Mesodermal cell (in vitro differentiated cells): ENCODE data around the gene GPR141.

ENCODE experiments used
- H3K27ac ChIP-seq: 2 replicates; pipeline ENCODE4 v1.7.0; 2013; ENCODE audit warnings: mild to moderate bottlenecking, low read depth, low read length, moderate library complexity; ENCODE audit not compliant: severe bottlenecking
- H3K36me3 ChIP-seq: 2 replicates; pipeline ENCODE4 v1.7.1; 2013; ENCODE audit warnings: mild to moderate bottlenecking, low read length, moderate library complexity; ENCODE audit not compliant: control insufficient read depth, insufficient read depth
- H3K4me1 ChIP-seq: one replicate; pipeline ENCODE4 v1.7.1; 2013; ENCODE audit warnings: mild to moderate bottlenecking, low read length; ENCODE audit not compliant: insufficient read depth, control insufficient read depth, poor library complexity, severe bottlenecking
- H3K4me3 ChIP-seq: 2 replicates; pipeline ENCODE4 v1.7.0; 2013; ENCODE audit warnings: low read length, control low read depth, mild to moderate bottlenecking; ENCODE audit not compliant: insufficient read depth, poor library complexity, severe bottlenecking; ENCODE audit errors: extremely low read depth
- H3K9me3 ChIP-seq: 2 replicates; pipeline ENCODE4 v1.7.1; 2013; ENCODE audit warnings: mild to moderate bottlenecking, low read length, moderate library complexity; ENCODE audit not compliant: control insufficient read depth
- WGBS, 2 experiments: methylation state at CpG; one replicate each; pipeline ENCODE4 v1.1.5; 2013; ENCODE audit warnings: missing lambda C conversion rate in 2 of 2; ENCODE audit not compliant: insufficient coverage in 2 of 2; 5-methylcytosine and 5-hydroxymethylcytosine counted together

GPR141 gene

GRCh38 chr7:37759526-37759925, 76.0 kb downstream of the GPR141 start:
- no peak overlapping the region for H3K4me3 ChIP-seq
- H3K36me3 ChIP-seq, result no peaks in the 10 kb centered on the region
- no peaks in the 10 kb centered on the region for H3K9me3 ChIP-seq
- 73 to 82% methylated on average over 3 to 5 of the region's 5 CpGs for WGBS, 2 experiments
- no peak overlapping the region for H3K27ac ChIP-seq
- no peaks in the 10 kb centered on the region for H3K4me1 ChIP-seq

GRCh38 chr7:37765421-37765829, 81.9 kb downstream of the GPR141 start:
- WGBS, 2 experiments, result no CpG with 5 or more reads among the region's 4 CpGs
- Histone ChIP-seq H3K27ac (no peak overlapping the region), H3K4me1 (no peaks in the 10 kb centered on the region), H3K4me3 (no peak overlapping the region), H3K9me3 (no peaks in the 10 kb centered on the region), H3K36me3 (no peaks in the 10 kb centered on the region)

- no peaks in the 10 kb centered on the region for H3K9me3 ChIP-seq
- H3K36me3 ChIP-seq, result no peaks in the 10 kb centered on the region
- no peaks in the 10 kb centered on the region for H3K4me1 ChIP-seq
- no peak overlapping the region for H3K4me3 ChIP-seq
- H3K27ac ChIP-seq, result no peak overlapping the region
- WGBS, 2 experiments, result 80 to 85% methylated on average over 4 to 5 of the region's 6 CpGs
These were observed 82.4 kb downstream of the GPR141 start for GRCh38 chr7:37765872-37766525.

- Histone ChIP-seq H3K9me3 (no peaks in the 10 kb centered on the region), H3K36me3 (no peaks in the 10 kb centered on the region), H3K27ac (no peak overlapping the region), H3K4me1 (no peaks in the 10 kb centered on the region), H3K4me3 (no peak overlapping the region)
- no CpG with 5 or more reads among the region's 1 CpG for WGBS, 2 experiments
These were observed 85.0 kb downstream of the GPR141 start for GRCh38 chr7:37768611-37769010.

GRCh38 chr7:37769291-37769690, 85.7 kb downstream of the GPR141 start:
- no peaks in the 10 kb centered on the region for H3K9me3 ChIP-seq
- H3K36me3 ChIP-seq, result no peaks in the 10 kb centered on the region
- H3K4me1 ChIP-seq, result no peaks in the 10 kb centered on the region
- no peak overlapping the region for H3K4me3 ChIP-seq
- WGBS, 2 experiments, result 90% methylated on average over 1 of the region's 1 CpG; no CpG with 5 or more reads in 1 of the 2 experiments
- H3K27ac ChIP-seq, result no peak overlapping the region

GRCh38 chr7:37769726-37770125, 86.2 kb downstream of the GPR141 start:
- no peaks in the 10 kb centered on the region for H3K4me1 ChIP-seq
- 90 to 96% methylated on average over 3 of the region's 3 CpGs for WGBS, 2 experiments
- no peaks in the 10 kb centered on the region for H3K36me3 ChIP-seq
- H3K9me3 ChIP-seq, result no peaks in the 10 kb centered on the region
- H3K4me3 ChIP-seq, result no peak overlapping the region
- H3K27ac ChIP-seq, result no peak overlapping the region

- H3K4me3 ChIP-seq, result no peak overlapping the region
- WGBS, 2 experiments, result 90% methylated on average over 2 of the region's 6 CpGs; no CpG with 5 or more reads in 1 of the 2 experiments
- H3K27ac ChIP-seq, result no peak overlapping the region
- H3K9me3 ChIP-seq, result peaks cover 2% of the 10 kb centered on the region
- H3K4me1 ChIP-seq, result no peaks in the 10 kb centered on the region
- no peaks in the 10 kb centered on the region for H3K36me3 ChIP-seq
These were observed 87.3 kb downstream of the GPR141 start for GRCh38 chr7:37770838-37771237.

- Histone ChIP-seq H3K4me1 (no peaks in the 10 kb centered on the region), H3K36me3 (no peaks in the 10 kb centered on the region), H3K9me3 (peaks cover 5% of the 10 kb centered on the region), H3K4me3 (no peak overlapping the region), H3K27ac (no peak overlapping the region)
- 78 to 82% methylated on average over 1 to 3 of the region's 3 CpGs for WGBS, 2 experiments
These were observed 87.8 kb downstream of the GPR141 start for GRCh38 chr7:37771342-37771741.

- WGBS, 2 experiments, result 100% methylated on average over 1 of the region's 1 CpG; no CpG with 5 or more reads in 1 of the 2 experiments
- H3K36me3 ChIP-seq, result no peaks in the 10 kb centered on the region
- H3K4me3 ChIP-seq, result no peak overlapping the region
- H3K27ac ChIP-seq, result no peak overlapping the region
- no peaks in the 10 kb centered on the region for H3K4me1 ChIP-seq
- peaks cover 5% of the 10 kb centered on the region for H3K9me3 ChIP-seq
These were observed 88.2 kb downstream of the GPR141 start for GRCh38 chr7:37771801-37772200.

- Histone ChIP-seq H3K4me1 (no peaks in the 10 kb centered on the region), H3K9me3 (peaks cover 5% of the 10 kb centered on the region), H3K27ac (no peak overlapping the region), H3K36me3 (no peaks in the 10 kb centered on the region), H3K4me3 (no peak overlapping the region)
- WGBS, 2 experiments, result 80 to 81% methylated on average over 3 of the region's 3 CpGs
These were observed 92.4 kb downstream of the GPR141 start for GRCh38 chr7:37775921-37776320.

- no peaks in the 10 kb centered on the region for H3K9me3 ChIP-seq
- no peaks in the 10 kb centered on the region for H3K36me3 ChIP-seq
- no peak overlapping the region for H3K27ac ChIP-seq
- 100% methylated on average over 2 of the region's 2 CpGs; no CpG with 5 or more reads in 1 of the 2 experiments for WGBS, 2 experiments
- H3K4me1 ChIP-seq, result no peaks in the 10 kb centered on the region
- H3K4me3 ChIP-seq, result no peak overlapping the region
These were observed 97.6 kb downstream of the GPR141 start for GRCh38 chr7:37781156-37781555.
